Parathyroid adenoma (tissue), 2 donors: ENCODE measurements around the gene SF3B3.

Experiments
- H2AFZ ChIP-seq: fragments of 300-600 bp; sonication (generic); one replicate; pipeline ENCODE4 v1.7.0; 2017; ENCODE audit warnings: antibody characterized with exemption, mild to moderate bottlenecking
- H3K27ac ChIP-seq: fragments of 300-600 bp; sonication (generic); one replicate; pipeline ENCODE4 v1.7.0; 2017
- H3K27me3 ChIP-seq: fragments of 300-600 bp; sonication (generic); one replicate; pipeline ENCODE4 v1.7.0; 2017; ENCODE audit warnings: low read length; ENCODE audit not compliant: control insufficient read depth, insufficient read depth
- H3K36me3 ChIP-seq: fragments of 300-600 bp; sonication (generic); one replicate; pipeline ENCODE4 v1.7.0; 2017; ENCODE audit warnings: low read length; ENCODE audit not compliant: control insufficient read depth, insufficient read depth
- H3K4me1 ChIP-seq: fragments of 300-600 bp; sonication (generic); one replicate; pipeline ENCODE4 v1.7.0; 2017; ENCODE audit warnings: control low read depth
- H3K4me2 ChIP-seq: fragments of 300-600 bp; sonication (generic); one replicate; pipeline ENCODE4 v1.7.0; 2017; ENCODE audit warnings: low read length
- H3K4me3 ChIP-seq: fragments of 300-600 bp; sonication (generic); one replicate; pipeline ENCODE4 v1.7.0; 2017; ENCODE audit warnings: low read depth, low read length
- H3K79me2 ChIP-seq: fragments of 300-600 bp; sonication (generic); one replicate; pipeline ENCODE4 v1.7.0; 2017; ENCODE audit warnings: control low read depth
- H3K9ac ChIP-seq: fragments of 300-600 bp; sonication (generic); one replicate; pipeline ENCODE4 v1.7.0; 2017; ENCODE audit warnings: mild to moderate bottlenecking
- H3K9me3 ChIP-seq: fragments of 300-600 bp; sonication (generic); one replicate; pipeline ENCODE4 v1.7.0; 2017; ENCODE audit warnings: low read length; ENCODE audit not compliant: control insufficient read depth
- CTCF ChIP-seq: fragments of 300-600 bp; sonication (generic); IDR thresholded peaks from one replicate; pipeline ENCODE4 v1.7.0; 2017; ENCODE audit warnings: antibody characterized with exemption, mild to moderate bottlenecking
- donor health status: primary hyperparathyroidism.

SF3B3 gene

GRCh38 chr16:70569752-70570151, 46.1 kb downstream of the SF3B3 start:
- H3K36me3 ChIP-seq: no peaks in the 10 kb centered on the region
- H3K27ac ChIP-seq: no peak overlapping the region
- peaks cover 15% of the 10 kb centered on the region for H3K4me1 ChIP-seq
- no peak overlapping the region for H3K4me3 ChIP-seq
- no peaks in the 10 kb centered on the region for H3K27me3 ChIP-seq
- H3K4me2 ChIP-seq: no peak overlapping the region
- no peak overlapping the region for H3K9ac ChIP-seq
- no peak overlapping the region for H2AFZ ChIP-seq
- no peak for TF ChIP-seq CTCF
- no peaks in the 10 kb centered on the region for H3K9me3 ChIP-seq
- H3K79me2 ChIP-seq: no peaks in the 10 kb centered on the region

- Histone ChIP-seq H2AFZ (no peak overlapping the region), H3K9me3 (no peaks in the 10 kb centered on the region), H3K79me2 (no peaks in the 10 kb centered on the region), H3K4me3 (no peak overlapping the region), H3K4me2 (no peak overlapping the region), H3K4me1 (peaks cover 15% of the 10 kb centered on the region), H3K36me3 (no peaks in the 10 kb centered on the region), H3K9ac (no peak overlapping the region), H3K27me3 (no peaks in the 10 kb centered on the region), H3K27ac (no peak overlapping the region)
- TF ChIP-seq CTCF: no peak
These were observed 47.5 kb downstream of the SF3B3 start for GRCh38 chr16:70570967-70571570.

- Histone ChIP-seq H3K4me1 (peaks cover 15% of the 10 kb centered on the region), H3K9me3 (no peaks in the 10 kb centered on the region), H3K27ac (no peak overlapping the region), H2AFZ (no peak overlapping the region), H3K9ac (no peak overlapping the region), H3K27me3 (no peaks in the 10 kb centered on the region), H3K79me2 (no peaks in the 10 kb centered on the region), H3K4me3 (no peak overlapping the region), H3K4me2 (no peak overlapping the region), H3K36me3 (no peaks in the 10 kb centered on the region)
- TF ChIP-seq CTCF: no peak
These were observed 48.0 kb downstream of the SF3B3 start for GRCh38 chr16:70571623-70572022.

GRCh38 chr16:70572050-70572925, 48.7 kb downstream of the SF3B3 start:
- no peak for TF ChIP-seq CTCF
- Histone ChIP-seq H3K9me3 (no peaks in the 10 kb centered on the region), H3K9ac (no peak overlapping the region), H3K4me2 (no peak overlapping the region), H3K79me2 (no peaks in the 10 kb centered on the region), H3K27me3 (no peaks in the 10 kb centered on the region), H3K27ac (peak overlapping the region; percentile 51), H3K36me3 (no peaks in the 10 kb centered on the region), H3K4me1 (peaks cover 21% of the 10 kb centered on the region), H3K4me3 (no peak overlapping the region), H2AFZ (no peak overlapping the region)

GRCh38 chr16:70572926-70573270, 49.3 kb downstream of the SF3B3 start:
- no peaks in the 10 kb centered on the region for H3K27me3 ChIP-seq
- H3K27ac ChIP-seq: peak overlapping the region; percentile 51
- H2AFZ ChIP-seq: no peak overlapping the region
- peak overlapping the region; percentile 34 for H3K4me2 ChIP-seq
- H3K36me3 ChIP-seq: no peaks in the 10 kb centered on the region
- peaks cover 22% of the 10 kb centered on the region for H3K4me1 ChIP-seq
- H3K79me2 ChIP-seq: no peaks in the 10 kb centered on the region
- H3K9ac ChIP-seq: no peak overlapping the region
- no peak for TF ChIP-seq CTCF
- H3K9me3 ChIP-seq: no peaks in the 10 kb centered on the region
- H3K4me3 ChIP-seq: no peak overlapping the region
